ENCODE data around the gene IGLL1. TPM values are rescaled to one million over a fixed set of nuclear protein-coding genes. Genes with fewer than 3 reads are reported as not detected.

IGLL1 gene
- total RNA-seq, 4 donors from 2014 or later = not detected

DNA sequence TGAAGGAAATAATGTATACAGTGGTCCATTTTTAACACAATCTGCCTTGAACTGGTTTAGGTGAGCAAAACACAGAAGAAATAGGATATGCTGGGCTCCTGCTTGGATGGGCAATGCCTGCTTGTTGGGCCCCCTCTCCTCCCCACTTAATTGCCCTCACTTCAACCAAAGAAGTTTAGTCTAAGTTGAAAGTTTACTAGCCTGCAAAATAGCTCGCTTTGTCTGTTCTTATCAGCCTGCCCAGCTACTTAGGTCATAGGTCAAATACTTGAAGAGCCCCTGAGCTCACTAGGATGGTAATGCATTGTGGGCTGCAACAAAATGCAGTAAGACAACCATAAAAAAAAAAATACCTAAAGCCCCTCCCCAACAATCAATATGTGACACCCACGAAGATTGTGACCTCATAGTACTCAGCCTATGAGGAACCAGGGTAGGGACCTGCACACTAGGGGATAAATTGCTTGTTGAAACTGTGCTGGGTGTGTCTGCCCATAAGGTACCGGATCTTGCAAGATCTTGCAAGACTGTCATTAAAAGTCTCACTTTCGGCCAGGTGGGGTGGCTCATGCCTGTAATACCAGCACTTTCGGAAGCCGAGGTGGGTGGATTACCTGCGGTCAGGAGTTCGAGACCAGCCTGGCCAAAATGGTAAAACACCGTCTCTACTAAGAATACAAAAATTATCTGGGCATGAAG is 41.1 kb upstream of the IGLL1 start:
- Histone ChIP-seq H3K9me3 (no peaks in the 10 kb centered on the region), H3K27ac (no peak overlapping the region), H3K4me1 (no peaks in the 10 kb centered on the region), H3K27me3 (no peaks in the 10 kb centered on the region), H3K4me3 (no peak overlapping the region), H3K36me3 (peaks cover 0 to 6% of the 10 kb centered on the region in 2 donors)
- WGBS, 2 donors (ENCODE audit: low coverage in 1 of 2) = 92% methylated on average over 2 to 9 of the region's 9 CpGs
- ATAC-seq = no peak
- TF ChIP-seq, protein P1, sequence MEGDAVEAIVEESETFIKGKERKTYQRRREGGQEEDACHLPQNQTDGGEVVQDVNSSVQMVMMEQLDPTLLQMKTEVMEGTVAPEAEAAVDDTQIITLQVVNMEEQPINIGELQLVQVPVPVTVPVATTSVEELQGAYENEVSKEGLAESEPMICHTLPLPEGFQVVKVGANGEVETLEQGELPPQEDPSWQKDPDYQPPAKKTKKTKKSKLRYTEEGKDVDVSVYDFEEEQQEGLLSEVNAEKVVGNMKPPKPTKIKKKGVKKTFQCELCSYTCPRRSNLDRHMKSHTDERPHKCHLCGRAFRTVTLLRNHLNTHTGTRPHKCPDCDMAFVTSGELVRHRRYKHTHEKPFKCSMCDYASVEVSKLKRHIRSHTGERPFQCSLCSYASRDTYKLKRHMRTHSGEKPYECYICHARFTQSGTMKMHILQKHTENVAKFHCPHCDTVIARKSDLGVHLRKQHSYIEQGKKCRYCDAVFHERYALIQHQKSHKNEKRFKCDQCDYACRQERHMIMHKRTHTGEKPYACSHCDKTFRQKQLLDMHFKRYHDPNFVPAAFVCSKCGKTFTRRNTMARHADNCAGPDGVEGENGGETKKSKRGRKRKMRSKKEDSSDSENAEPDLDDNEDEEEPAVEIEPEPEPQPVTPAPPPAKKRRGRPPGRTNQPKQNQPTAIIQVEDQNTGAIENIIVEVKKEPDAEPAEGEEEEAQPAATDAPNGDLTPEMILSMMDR (IDR thresholded peaks at IDR 0.05) = no peak
- TF ChIP-seq POLR2AphosphoS5 (IDR thresholded peaks at IDR 0.05) (no peak), EP300 (IDR thresholded peaks at IDR 0.05) (no peak), POLR2A (IDR thresholded peaks at IDR 0.05) (no peak)

DNA sequence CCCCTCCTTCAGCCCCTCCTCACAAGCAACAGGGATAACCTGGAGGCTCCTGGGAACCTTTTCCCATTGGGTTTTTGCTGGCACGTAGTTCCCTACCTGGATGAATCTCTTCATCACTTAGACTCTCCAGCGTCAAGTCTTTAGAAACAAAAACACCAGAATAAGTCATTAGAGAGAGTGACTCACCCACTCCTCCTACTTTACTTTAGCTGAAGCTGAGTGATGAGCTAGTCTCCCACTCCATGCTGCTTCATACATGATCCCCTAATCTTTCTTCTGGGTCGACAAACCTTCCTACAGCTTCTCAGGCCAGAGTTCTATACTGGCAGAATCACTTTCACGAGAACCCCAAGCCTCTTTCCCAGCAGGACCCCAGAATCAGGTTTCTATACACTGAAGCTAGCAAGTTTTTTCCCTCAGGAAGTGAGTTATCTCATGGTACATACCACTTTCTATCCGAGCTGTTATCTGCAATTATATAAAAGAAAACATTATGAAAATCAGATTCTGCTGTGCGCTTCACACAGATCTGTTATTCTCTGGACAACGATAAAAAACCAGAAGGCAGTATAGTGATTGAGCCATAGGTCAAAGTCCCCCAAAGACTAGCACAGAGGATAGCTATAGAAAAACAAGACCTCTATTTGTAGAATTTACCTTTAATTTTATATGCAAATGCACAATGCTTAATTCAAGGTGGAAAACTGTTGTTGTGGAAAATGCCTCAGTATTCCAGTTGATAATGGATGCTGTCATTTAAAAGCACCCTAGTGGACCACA is 33.3 kb upstream of the IGLL1 start:
- H3K4me1 ChIP-seq = no peaks in the 10 kb centered on the region
- WGBS, 2 donors (ENCODE audit: low coverage in 1 of 2) = 76 to 77% methylated on average over 5 to 7 of the region's 7 CpGs
- H3K4me3 ChIP-seq = no peak overlapping the region
- H3K27ac ChIP-seq = no peak overlapping the region
- ATAC-seq = no peak
- TF ChIP-seq POLR2AphosphoS5 (IDR thresholded peaks at IDR 0.05) = no peak
- TF ChIP-seq POLR2A (IDR thresholded peaks at IDR 0.05) = no peak
- TF ChIP-seq EP300 (IDR thresholded peaks at IDR 0.05) = no peak
- TF ChIP-seq, protein P1 (IDR thresholded peaks at IDR 0.05) = no peak
- H3K9me3 ChIP-seq = no peaks in the 10 kb centered on the region
- no peaks in the 10 kb centered on the region for H3K27me3 ChIP-seq
- H3K36me3 ChIP-seq = no peaks in the 10 kb centered on the region

DNA sequence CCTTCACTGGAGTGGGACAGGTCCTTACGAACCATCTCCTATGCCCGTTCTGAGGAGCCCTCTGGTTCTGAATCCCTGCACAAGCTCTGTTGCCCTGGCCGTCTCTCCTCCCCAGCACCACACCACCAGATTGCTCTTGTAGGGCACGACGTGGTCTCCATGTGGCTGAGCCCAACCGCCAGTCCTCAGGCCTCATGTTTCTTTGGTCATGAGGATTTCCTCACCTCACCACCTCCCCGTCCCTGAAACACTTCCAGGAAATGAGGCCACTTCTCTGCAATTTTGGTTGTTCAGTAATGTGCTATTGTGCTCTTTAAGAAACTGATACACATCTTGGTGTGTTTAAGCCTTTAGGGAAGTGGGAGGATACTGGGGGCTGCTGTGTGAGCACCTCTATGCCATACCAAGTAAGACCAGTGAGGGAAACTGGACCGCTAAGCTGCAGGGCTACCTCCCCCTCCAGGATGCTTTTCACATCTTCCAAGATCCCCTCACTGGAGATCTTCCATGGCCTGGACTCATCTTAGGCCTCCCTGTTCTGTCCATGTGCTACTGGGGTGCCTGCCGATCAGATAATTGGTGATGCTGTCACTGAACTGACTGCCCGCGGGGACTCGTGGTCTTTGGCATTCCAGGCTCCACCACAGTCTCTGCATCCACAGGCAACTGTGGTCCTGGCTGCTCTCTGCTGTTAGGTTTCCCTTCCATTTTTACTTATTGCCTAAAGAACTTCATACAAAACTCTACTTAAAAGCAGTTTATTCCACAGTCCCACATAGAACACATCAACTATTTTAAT is 30.1 kb upstream of the IGLL1 start:
- no peak overlapping the region for H3K4me3 ChIP-seq
- ATAC-seq = no peak
- H3K27ac ChIP-seq = no peak overlapping the region
- no peaks in the 10 kb centered on the region for H3K36me3 ChIP-seq
- TF ChIP-seq EP300 (IDR thresholded peaks at IDR 0.05) = no peak
- no peak for TF ChIP-seq POLR2AphosphoS5 (IDR thresholded peaks at IDR 0.05)
- TF ChIP-seq POLR2A (IDR thresholded peaks at IDR 0.05) = no peak
- TF ChIP-seq, protein P1 (IDR thresholded peaks at IDR 0.05) = no peak
- H3K9me3 ChIP-seq = no peaks in the 10 kb centered on the region
- 61 to 71% methylated on average over 4 to 8 of the region's 12 CpGs for WGBS, 2 donors (ENCODE audit: low coverage in 1 of 2)
- H3K4me1 ChIP-seq = no peaks in the 10 kb centered on the region
- peaks cover 22% of the 10 kb centered on the region for H3K27me3 ChIP-seq

DNA sequence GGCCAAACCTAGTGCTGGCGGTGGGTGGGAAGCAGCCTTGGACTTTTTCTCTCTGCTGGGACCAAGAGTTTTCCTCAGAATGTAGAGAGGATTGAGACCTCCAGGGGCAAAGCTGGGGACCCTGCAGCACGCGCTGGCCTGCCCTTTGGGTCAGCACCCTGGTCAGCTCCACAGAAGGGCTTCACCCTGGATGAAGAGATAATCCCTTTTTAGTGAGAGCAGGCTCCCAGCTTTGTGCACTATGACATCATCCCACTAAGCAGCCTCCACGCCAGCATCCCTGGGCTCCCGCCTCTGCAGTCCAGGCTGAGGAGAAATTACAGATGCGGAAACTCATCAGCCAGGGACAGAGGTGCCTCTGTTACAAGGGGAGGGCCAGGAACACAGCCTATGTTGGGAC is 28.5 kb upstream of the IGLL1 start:
- 20% methylated on average over 1 of the region's 6 CpGs; no CpG with 5 or more reads in 1 of the 2 donors for WGBS, 2 donors (ENCODE audit: low coverage in 1 of 2)
- H3K36me3 ChIP-seq = no peaks in the 10 kb centered on the region
- H3K4me3 ChIP-seq = no peak overlapping the region
- H3K27me3 ChIP-seq = peaks cover 22% of the 10 kb centered on the region
- no peaks in the 10 kb centered on the region for H3K9me3 ChIP-seq
- TF ChIP-seq POLR2AphosphoS5 (IDR thresholded peaks at IDR 0.05) (no peak), EP300 (IDR thresholded peaks at IDR 0.05) (no peak), POLR2A (IDR thresholded peaks at IDR 0.05) (no peak)
- TF ChIP-seq, protein P1 (IDR thresholded peaks at IDR 0.05) = no peak
- no peak for ATAC-seq
- H3K4me1 ChIP-seq = no peaks in the 10 kb centered on the region
- no peak overlapping the region for H3K27ac ChIP-seq
